Stimulated activated CD4-positive, alpha-beta T cell treated with anti-CD3 and anti-CD28 coated beads, Interleukin-4, amount 100 ng/mL, for 24 hours (primary cell): ENCODE measurements around the gene LCN6.

Source experiments
- DNase-seq: peaks from one replicate; pipeline ENCODE4 v3.0.0-alpha.2; 2020

LCN6 gene

GRCh38 chr9:136741883-136742571, 6.3 kb downstream of the LCN6 start:
- DNase-seq = peak; percentile 35

GRCh38 chr9:136740971-136741882, 7.1 kb downstream of the LCN6 start:
- DNase-seq = no peak

- no peak for DNase-seq
These were observed 7.8 kb downstream of the LCN6 start for GRCh38 chr9:136740491-136740890.

- no peak for DNase-seq
These were observed 8.3 kb downstream of the LCN6 start for GRCh38 chr9:136740069-136740468.

- no peak for DNase-seq
These were observed 8.8 kb downstream of the LCN6 start for GRCh38 chr9:136739509-136739908.

GRCh38 chr9:136738960-136739359, 9.4 kb downstream of the LCN6 start:
- DNase-seq = no peak

- DNase-seq = no peak
These were observed 12.4 kb downstream of the LCN6 start for GRCh38 chr9:136735812-136736480.

- DNase-seq = no peak
These were observed 13.4 kb downstream of the LCN6 start for GRCh38 chr9:136734837-136735496.

GRCh38 chr9:136733611-136734010, 14.7 kb downstream of the LCN6 start:
- DNase-seq = no peak

- no peak for DNase-seq
These were observed 15.7 kb downstream of the LCN6 start for GRCh38 chr9:136732444-136733178.

GRCh38 chr9:136729926-136730325, 18.4 kb downstream of the LCN6 start:
- no peak for DNase-seq

- DNase-seq = no peak
These were observed 19.2 kb downstream of the LCN6 start for GRCh38 chr9:136729144-136729543.

- DNase-seq = no peak
These were observed 19.7 kb downstream of the LCN6 start for GRCh38 chr9:136728548-136729123.

- DNase-seq = peak; percentile 92
These were observed 20.2 kb downstream of the LCN6 start for GRCh38 chr9:136728080-136728547.

- DNase-seq = peak; percentile 49
These were observed 21.6 kb downstream of the LCN6 start for GRCh38 chr9:136726631-136727191.

GRCh38 chr9:136726118-136726517, 22.2 kb downstream of the LCN6 start:
- DNase-seq = no peak

GRCh38 chr9:136725612-136726011, 22.7 kb downstream of the LCN6 start:
- DNase-seq = no peak

- DNase-seq = no peak
These were observed 23.6 kb downstream of the LCN6 start for GRCh38 chr9:136724772-136725171.

GRCh38 chr9:136723989-136724388, 24.3 kb downstream of the LCN6 start:
- no peak for DNase-seq

GRCh38 chr9:136723362-136723976, 24.9 kb downstream of the LCN6 start:
- DNase-seq = no peak

- DNase-seq = no peak
These were observed 25.4 kb downstream of the LCN6 start for GRCh38 chr9:136722969-136723356.
